Measurements from ENCODE around the gene JAK1.

GRCh38 chr1:64962441-64962840 is 3.9 kb downstream of the JAK1 start:
- TF ChIP-seq SMC3 (conservative IDR thresholded peaks at IDR 0.05; ENCODE audit: poor library complexity): no peak
- TF ChIP-seq CTCF (IDR thresholded peaks at IDR 0.05; ENCODE audit: poor library complexity, severe bottlenecking): no peak
- TF ChIP-seq RAD21 (conservative IDR thresholded peaks at IDR 0.05): no peak
- TF ChIP-seq EZH2 (IDR thresholded peaks at IDR 0.05; ENCODE audit: borderline replicate concordance, insufficient read depth, low read length, poor library complexity, severe bottlenecking): no peak
- TF ChIP-seq REST (IDR thresholded peaks at IDR 0.05; ENCODE audit: borderline replicate concordance): no peak
- no peak for TF ChIP-seq TAF1 (IDR thresholded peaks at IDR 0.05; ENCODE audit: low read depth)
- TF ChIP-seq POLR2AphosphoS5 (IDR thresholded peaks at IDR 0.05): no peak
- TF ChIP-seq EP300 (conservative IDR thresholded peaks at IDR 0.05; ENCODE audit: poor library complexity, severe bottlenecking): no peak
